Lower leg skin (tissue), 3 donors: Measurements from ENCODE around the gene PLEKHA1.

Source experiments
- CTCF ChIP-seq, 3 donors: fragments of 450-650 bp; IDR thresholded peaks; one replicate each; pipeline ENCODE4 v1.5.1; 2016; ENCODE audit warnings: antibody characterized with exemption in 3 of 3, mild to moderate bottlenecking in 3 of 3, moderate library complexity in 2 of 3
- POLR2A ChIP-seq, 2 donors: fragments of 450-650 bp; IDR thresholded peaks; one replicate each; pipeline ENCODE4 v1.6.1; 2016 to 2017; ENCODE audit warnings: antibody characterized with exemption in 2 of 2, mild to moderate bottlenecking in 1 of 2, moderate library complexity in 1 of 2

GRCh38 chr10:122420624-122421007 lies 46.1 kb downstream of the PLEKHA1 start:
- TF ChIP-seq CTCF (IDR thresholded peaks at IDR 0.05), result no peak
- TF ChIP-seq POLR2A (IDR thresholded peaks at IDR 0.05), result no peak
